Suppressor macrophage treated with lipopolysaccharide for 1 hour (primary cell): Measurements from ENCODE around the gene PCBP3.
"Not testable (repeated sequence)": the region's sequence is repeated elsewhere in the genome, so short reads cannot be mapped to it uniquely, and the experiment has no call there.

ENCODE experiments used
- DNase-seq, 3 donors: peaks; one replicate each; pipeline ENCODE4 v3.0.0-alpha.2; 2020 to 2022

PCBP3 gene

DNA sequence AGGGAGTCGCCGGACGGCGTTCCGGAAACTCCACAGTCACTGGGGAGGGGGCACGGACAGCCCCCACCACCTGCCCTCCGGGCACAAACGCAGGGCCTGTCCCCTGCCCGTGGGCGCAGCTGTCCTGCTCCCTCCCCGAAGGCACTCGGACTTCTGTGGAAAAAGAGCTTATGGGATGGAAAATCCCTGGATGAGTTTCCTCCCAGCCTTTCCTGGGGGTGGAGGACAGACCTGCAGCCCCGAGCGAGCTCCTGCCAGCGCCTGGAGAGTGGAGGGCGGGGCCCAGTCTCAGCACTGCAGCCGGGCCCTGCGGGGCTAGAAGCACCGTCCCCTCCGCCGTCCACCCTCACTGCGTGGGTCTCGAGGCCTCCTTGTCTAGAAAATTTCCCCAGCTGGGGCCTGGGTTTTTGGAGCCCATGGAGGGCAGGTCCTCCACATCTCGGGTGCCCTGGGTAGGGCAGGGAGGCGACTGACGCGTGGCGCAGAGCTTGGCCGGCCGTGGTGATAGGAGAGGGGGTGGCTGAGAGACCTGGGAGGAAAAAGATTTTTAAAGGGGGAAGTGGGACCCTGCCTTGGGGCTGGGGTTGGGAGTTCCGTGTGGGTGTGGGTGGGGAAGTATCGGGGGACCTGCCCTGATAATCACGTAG is 331.6 kb downstream of the PCBP3 start:
- DNase-seq: peak; percentile 14 to 59 (median 26)

DNA sequence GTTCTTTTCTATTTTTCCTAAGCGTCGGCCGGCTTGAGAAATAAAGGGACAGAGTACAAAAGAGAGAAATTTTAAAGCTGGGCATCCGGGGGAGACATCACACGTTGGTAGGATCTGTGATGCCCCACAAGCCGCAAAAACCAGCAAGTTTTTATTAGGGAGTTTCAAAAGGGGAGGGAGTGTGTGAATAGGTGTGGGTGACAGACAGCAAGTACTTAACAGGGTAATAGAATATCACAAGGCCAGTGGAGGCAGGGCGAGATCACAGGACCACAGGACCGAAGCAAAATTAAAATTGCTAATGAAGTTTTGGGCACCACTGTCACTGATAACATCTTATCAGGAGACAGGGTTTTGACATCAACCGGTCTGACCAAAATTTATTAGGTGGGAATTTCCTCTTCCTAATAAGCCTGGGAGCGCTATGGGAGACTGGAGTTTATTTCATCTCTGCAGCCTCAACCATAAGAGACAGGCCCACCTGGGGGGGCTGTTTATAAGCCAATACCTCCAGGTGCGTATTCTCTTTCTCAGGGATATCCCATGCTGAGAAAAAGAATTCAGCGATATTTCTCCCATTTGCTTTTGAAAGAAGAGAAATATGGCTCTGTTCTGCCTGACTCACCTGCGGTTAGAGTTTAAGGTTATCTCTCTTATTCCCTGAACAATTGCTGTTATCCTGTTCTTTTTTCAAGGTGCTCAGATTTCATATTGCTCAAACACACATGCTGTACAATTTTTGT is 332.3 kb downstream of the PCBP3 start:
- not testable (repeated sequence) for DNase-seq

DNA sequence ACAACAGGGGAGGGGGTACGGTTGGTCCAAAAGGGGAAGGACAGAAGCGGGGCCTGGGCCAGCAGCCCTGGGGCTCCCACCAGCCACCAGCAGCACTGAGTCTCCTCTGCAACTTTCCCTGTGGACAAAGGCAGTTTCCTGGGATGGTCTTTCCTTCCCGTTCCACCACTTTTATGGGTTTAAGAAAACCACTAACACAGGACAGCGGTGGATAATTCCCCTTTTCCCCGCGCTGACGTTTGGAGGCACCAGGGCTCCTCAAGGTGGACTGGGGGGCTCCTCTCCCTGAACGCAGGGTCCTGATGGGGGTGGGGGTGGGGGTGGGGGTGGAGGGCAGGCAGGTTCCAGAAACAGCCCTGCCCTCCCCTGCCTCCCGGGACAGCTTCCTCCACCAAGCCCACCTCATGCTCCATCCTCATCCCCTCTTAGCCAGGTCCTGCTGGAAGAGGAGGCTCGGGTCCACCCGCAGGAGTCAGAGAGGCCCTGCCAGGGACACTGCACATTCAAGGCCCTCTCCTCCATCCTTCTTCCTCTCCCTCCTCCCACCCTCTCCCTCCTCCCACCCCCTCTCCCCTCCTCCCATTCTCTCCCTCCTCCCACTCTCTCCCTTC is 333.3 kb downstream of the PCBP3 start:
- DNase-seq: no peak

DNA sequence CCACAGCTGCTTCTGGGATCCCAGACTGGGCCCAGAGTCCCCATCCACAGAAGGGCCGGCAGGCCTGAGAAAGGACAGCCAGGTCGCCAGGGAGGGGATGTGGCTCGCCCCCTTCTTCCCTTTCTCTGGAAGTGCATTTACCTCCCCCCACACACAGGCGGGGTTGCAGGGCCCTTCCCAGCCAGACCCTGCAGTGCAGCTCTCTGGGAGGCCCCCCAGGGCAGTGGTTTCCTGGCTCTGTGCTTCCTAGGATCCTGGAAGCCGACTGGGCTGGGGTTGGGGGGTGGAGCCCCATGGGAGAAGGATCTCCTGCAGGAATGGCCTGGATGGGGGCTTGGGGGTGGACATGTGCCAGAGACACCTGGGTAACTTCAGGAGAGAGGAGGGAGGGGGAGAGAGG is 333.9 kb downstream of the PCBP3 start:
- DNase-seq: no peak

DNA sequence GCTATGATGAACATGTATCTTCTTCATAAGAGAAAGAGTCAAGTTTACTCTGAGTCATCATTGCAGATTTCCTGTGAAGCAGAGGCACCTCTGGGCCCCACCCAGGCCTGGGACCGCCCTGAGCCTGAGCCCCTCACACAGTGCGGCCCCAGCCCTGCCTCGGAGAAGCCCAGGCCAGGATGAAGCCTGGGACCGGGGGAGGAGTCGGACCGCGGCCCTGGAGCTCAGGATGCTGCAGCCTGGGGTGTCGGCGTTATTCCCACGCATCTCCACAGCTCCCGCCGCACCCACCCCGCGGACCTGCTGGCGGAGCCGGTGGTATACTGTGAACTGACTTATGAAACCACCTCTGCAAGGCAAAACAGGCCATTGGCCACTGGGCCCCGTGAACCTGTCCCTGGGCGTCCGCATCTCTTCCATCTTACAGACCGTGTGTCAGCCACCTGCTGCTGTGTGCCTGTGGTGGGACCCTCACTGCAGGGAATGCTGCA is 335.7 kb downstream of the PCBP3 start:
- no peak for DNase-seq

DNA sequence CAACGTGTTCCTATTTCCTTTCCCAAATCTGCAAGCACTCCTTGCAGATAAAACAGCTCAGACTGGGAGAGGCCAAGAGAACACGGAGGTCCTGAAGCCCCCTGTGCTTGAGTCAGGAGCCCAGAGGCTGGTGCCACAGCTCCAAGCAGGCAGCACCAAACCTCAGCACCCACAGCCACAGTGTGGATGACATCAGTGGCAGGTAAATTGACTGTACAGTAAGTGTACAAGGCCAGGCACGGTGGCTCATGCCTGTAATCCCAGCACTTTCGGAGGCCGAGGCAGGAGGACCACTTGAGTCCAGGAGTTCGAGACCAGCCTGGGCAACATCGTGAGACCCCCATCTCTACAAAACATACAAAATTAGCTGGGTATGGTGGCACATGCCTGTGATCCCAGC is 336.1 kb downstream of the PCBP3 start:
- no peak for DNase-seq

DNA sequence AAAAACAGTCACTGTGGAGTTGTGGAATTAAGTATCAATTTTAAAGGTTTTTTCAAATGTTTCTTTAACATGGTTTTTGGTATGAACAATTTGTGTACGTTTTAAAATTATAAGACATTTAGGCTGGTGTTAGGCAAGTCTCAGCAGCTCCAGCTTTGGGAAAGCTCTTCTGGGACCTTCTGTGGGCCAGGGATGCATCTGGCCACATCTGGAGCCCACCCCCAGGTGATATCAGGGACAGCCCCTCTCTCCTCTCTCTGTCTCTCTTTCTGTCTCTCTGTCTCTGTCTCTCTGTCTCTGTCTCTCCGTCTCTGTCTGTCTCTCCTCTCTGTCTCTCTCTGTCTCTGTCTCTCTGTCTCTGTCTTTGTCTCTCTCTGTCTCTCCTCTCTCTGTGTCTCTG is 336.7 kb downstream of the PCBP3 start:
- peak in 1 of 3 donors; percentile 13 for DNase-seq

DNA sequence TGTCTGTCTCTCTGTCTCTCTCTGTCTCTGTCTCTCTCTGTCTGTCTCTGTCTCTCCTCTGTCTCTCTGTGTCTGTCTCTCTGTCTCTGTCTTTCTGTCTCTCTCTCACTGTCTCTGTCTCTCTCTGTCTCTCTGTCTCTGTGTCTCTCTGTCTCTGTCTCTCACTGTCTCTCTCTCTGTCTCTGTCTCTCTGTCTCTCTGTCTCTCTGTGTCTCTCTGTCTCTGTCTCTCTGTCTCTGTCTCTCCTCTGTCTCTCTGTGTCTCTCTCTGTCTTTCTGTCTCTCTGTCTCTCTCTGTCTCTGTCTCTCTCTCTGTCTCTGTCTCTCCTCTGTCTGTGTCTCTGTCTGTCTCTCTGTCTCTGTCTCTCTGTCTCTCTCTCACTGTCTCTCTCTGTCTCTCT is 337.2 kb downstream of the PCBP3 start:
- DNase-seq: no peak

DNA sequence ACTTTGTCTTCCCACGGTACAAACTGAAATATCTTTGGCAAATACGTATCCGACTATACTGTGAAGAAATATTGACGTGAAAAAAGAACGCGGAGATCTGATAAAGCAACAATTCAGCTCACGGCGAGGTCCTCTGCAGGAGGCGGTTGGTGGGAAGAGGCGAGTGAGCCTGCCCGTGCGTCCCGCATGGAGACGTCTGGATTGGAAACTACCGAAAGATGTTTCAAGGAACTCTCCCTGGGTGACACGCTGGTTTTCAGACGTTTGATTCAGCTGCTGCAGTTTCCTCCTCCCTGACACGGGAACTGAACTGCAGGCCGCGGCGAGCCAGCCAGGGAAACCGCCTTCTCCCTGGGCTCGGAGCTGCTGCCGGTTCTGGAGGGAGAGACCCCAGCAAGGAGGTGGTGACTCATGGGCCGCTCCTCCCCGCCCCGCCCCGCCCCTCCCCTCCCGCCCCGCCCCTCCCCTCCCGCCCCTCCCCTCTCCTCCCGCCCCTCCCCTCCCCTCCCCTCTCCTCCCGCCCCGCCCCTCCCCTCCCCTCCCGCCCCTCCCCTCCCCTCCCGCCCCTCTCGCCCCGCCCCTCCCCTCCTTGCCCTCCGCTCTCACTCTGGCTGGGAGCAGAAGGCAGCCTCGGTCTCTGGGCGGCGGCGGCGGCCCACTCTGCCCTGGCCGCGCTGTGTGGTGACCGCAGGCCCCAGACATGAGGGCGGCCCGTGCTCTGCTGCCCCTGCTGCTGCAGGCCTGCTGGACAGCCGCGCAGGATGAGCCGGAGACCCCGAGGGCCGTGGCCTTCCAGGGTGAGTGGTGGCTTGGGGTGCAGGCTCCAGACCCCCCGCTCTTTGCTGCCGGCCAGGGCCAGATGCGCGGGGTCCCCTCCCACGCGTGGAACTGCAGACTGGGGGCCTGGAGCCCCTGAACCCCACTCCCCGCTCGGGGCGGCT is 337.9 kb downstream of the PCBP3 start, which contains the start of gene COL6A1:
COL6A1 (plus strand) TSS at position 620 of the 941 bp plus-strand sequence; CDS start at position 701, 81 bp downstream.
- peak; percentile 85 to 89 (median 89) for DNase-seq

DNA sequence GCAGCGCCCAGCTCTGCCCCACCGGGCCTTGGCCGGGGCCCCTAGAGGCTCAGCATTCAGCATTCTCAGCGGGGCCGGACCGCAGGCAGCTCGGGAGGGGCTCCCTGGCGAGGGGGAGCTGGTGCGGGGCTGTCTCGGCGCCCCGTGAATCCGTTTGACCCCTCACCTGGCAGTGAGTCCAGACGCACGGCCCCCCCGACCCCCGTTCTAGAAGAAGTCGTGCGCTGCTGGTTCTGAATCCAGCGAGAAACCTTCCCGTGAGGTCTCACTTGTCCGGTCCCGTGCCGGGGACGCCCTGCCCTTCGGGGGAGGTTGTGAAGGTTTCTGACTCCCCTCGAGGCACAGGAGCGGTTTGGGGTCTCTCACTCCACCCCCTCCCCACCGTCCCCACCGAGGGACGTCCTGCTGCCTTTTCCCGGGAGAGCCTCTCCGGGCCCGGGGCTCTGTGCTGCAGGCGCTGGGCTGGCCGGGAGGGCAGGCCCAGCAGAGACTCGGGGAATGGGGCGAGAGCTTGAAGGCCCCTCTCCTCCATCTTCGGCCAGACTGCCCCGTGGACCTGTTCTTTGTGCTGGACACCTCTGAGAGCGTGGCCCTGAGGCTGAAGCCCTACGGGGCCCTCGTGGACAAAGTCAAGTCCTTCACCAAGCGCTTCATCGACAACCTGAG is 338.7 kb downstream of the PCBP3 start:
- peak in 2 of 3 donors; percentile 8 to 13 for DNase-seq

DNA sequence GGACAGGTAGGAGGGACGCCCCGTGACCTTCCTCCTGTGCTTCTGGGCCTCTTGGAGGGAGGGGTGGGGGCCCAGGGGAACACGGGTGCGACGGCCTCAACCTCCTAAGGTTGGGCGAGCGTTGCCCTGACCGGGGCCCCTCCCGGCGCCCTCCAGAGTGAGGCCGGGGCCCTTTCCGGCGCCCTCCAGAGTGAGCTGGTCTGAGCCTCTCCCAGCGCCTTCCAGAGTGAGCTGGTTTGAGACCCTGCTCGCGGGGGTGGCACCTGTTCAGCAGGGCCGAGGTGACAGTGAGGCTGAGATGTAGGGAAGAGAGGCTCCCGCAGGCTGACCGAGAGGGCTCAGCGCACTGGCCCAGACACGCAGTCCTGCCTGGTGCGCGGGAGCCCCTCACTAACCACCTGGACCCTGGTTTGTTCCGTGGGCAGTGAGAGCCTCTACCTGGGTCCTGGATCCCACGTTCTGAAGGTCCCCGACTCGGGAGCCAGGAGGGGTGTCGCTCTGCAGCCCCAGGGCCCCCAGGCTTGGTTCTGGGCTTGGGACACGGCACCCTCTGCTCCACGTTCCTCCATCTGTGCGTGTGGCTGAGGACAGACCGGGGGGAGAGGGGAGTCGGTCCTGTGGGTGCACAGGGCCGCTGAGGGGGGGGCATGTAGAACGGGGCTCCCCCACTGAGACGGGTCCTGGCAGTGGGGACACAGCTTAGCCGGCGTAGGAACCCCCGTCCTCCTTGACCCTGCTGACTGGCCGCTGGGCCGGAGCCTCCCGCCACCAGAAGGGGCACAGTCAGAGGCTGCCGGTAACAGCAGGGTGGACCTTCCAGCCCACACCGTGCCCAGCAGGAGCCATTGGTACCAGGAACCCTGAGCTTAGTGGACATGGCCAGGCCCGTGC is 339.5 kb downstream of the PCBP3 start:
- peak in 1 of 3 donors; percentile 16 for DNase-seq

DNA sequence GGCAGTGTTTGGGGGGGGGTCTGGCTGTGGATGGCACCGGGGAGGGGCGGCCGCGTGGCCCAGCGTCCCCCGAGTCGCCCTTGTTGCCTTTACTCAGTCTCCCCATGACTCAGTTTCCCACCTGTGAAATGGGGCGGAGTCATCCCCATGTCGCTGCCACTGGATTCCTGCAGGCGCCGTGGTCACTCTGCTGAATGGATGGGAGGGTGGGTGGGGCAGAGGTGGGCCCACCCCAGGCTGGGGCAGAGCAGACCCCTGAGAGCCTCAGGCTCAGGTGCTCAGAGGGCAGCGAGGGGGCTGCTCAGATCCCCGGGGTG is 340.1 kb downstream of the PCBP3 start:
- no peak for DNase-seq

DNA sequence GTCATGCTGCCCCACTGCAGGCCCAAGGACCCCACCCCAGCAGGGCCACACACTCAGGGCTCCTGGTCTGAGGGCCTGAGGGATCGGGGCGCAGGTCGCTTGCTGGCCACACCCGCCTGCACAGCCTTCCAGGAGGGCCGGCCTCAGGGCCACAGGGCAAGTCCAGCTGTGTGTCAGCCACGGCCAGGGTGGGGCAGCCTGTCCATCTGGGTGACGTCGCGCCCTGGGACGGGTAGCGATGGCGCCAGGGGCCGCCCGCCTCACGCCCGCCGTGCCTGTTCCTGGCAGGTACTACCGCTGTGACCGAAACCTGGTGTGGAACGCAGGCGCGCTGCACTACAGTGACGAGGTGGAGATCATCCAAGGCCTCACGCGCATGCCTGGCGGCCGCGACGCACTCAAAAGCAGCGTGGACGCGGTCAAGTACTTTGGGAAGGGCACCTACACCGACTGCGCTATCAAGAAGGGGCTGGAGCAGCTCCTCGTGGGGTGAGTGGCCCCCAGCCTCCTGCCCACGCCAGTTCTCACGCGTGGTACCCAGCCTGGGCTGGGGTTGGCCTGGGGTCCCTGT is 340.5 kb downstream of the PCBP3 start:
- no peak for DNase-seq

DNA sequence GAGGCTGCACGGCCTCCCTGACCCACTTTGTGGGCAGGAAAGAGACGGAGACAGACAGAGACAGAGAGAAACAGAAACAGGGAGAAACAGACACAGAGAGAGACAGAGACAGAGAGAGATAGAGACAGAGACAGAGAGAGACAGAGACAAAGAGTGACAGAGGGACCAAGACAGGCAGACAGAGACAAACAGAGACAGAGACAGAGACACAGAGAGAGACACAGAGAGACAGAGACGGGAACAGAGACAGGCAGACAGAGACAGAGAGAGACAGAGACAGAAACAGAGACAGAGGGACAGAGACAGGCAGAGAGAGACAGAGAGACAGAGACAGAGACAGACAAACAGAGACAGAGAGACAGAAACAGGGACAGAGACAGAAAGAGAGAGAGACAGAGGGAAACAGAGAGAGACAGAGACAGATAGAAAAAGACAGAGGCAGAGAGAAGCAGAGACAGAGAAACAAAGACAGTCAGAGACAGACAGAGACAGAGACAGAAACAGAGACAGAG is 341.1 kb downstream of the PCBP3 start:
- DNase-seq: peak in 1 of 3 donors; percentile 11

DNA sequence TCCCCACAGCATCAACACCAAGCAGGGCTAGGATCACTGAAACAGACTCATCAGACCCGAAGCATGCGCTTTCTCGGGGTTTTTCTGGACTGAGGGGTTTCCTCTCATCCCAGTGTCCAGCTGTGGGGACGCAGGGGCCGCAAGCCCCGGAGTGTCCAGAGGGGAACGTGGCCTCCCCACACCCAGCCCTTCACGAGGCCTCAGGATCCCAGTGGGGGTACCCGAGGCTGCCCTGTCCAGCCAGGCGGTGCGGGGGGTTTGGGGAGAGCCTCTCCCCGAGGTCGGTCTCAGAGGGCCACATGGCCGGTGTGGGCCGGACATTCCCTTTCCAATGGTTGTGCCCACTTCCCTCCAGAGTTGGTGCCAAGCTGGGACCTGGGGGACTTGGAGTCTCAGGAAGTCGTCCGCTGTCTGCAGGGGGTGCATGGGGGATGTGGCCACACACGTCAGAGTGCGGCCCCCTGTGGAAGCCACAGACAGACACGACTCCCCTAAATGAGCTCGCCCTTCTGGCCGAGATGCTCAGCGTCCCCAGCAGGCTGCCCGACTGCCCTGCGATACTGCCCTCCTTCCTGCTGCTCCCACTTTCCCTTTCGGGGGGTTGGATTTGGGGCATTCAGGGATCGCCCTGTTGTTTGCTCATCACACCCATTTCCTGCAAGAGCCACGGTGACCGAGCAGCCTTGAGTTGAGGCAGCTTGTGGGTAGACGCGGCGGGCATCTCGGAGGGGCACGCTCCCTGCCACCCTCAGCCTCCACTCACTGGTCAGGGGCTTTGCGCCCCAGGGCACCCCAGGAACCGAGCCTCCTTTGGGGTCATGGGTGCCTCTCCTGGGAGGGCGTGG is 342.2 kb downstream of the PCBP3 start:
- DNase-seq: no peak

DNA sequence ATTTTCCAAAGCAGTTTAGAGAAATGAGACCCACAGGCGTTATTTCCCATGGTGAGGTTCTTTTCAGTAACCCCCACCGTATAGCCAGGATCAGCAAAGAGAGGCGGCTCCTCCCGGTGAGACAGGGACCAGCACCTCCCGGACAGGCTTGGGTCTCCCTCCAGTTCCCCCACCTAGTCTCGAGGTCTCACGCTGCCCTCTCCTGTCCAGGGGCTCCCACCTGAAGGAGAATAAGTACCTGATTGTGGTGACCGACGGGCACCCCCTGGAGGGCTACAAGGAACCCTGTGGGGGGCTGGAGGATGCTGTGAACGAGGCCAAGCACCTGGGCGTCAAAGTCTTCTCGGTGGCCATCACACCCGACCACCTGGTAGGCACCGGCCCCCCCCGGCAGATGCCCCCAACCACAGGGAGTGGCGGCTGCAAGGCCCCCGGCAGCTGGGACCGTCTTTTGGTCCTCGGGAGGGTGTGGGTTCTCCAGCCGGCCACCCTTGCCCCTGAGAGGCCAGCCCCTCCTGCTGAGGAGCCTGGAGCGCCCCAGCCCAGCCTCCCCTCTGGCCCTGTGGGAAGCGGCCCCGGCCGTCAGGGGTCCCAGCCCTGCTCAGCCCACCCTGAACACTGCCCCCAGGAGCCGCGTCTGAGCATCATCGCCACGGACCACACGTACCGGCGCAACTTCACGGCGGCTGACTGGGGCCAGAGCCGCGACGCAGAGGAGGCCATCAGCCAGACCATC is 343.0 kb downstream of the PCBP3 start:
- DNase-seq: no peak

DNA sequence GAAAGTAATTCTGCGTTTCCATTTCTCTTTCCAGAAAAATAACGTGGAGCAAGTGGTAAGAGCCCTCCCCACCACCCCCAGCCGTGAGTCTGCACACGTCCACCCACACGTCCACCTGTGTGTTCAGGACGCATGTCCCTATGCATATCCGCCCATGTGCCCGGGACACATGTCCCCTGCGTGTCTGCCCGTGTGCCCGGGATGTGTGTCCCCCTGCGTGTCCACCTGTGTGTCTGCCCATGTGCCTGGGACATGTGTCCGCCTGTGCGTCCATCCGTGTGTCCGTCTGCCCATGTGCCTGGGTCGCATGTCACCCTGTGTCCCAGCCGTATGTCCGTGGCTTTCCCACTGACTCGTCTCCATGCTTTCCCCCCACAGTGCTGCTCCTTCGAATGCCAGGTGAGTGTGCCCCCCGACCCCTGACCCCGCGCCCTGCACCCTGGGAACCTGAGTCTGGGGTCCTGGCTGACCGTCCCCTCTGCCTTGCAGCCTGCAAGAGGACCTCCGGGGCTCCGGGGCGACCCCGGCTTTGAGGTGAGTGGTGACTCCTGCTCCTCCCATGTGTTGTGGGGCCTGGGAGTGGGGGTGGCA is 343.7 kb downstream of the PCBP3 start:
- DNase-seq: no peak
